ENCODE results near the gene MICAL2. TPM values are rescaled to one million over a fixed set of nuclear protein-coding genes. Genes with fewer than 3 reads are reported as not detected.
A peak's percentile ranks its signal among the peaks of the same experiment; 100 is the strongest.

MICAL2 gene
- total and polyA plus RNA-seq, 2 of the 13 experiments (the other 11 are each of a cell fraction or from before 2014, with no cell fraction given), result 0.78 to 1.1 TPM

DNA sequence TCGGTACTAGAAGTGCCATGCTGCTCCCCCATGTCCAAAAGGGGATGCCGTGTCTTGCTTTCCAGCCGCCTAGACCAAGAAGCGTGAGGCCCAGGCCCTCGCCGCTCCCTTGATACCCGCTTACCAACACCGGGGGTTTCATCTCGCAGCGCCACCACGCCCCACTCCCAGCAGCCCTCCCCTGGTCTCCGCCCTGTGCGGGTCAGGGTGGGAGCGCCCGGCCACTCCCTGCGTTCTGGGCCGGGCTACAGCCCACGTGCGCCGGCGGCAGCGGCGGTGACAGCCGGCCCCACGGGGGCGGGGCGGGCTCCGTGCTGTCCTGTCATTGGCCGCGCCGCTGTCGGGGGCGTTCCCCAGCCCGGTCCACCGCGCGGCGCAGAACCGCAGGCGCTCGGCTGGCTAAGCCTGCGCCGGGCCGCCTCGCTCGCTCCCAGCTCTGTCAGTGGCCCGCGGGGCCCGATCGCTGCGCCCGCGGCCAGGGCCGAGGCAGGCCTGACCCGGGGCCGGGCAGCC lies at the start of gene MICAL2 (continued):
- TF ChIP-seq, protein P1, sequence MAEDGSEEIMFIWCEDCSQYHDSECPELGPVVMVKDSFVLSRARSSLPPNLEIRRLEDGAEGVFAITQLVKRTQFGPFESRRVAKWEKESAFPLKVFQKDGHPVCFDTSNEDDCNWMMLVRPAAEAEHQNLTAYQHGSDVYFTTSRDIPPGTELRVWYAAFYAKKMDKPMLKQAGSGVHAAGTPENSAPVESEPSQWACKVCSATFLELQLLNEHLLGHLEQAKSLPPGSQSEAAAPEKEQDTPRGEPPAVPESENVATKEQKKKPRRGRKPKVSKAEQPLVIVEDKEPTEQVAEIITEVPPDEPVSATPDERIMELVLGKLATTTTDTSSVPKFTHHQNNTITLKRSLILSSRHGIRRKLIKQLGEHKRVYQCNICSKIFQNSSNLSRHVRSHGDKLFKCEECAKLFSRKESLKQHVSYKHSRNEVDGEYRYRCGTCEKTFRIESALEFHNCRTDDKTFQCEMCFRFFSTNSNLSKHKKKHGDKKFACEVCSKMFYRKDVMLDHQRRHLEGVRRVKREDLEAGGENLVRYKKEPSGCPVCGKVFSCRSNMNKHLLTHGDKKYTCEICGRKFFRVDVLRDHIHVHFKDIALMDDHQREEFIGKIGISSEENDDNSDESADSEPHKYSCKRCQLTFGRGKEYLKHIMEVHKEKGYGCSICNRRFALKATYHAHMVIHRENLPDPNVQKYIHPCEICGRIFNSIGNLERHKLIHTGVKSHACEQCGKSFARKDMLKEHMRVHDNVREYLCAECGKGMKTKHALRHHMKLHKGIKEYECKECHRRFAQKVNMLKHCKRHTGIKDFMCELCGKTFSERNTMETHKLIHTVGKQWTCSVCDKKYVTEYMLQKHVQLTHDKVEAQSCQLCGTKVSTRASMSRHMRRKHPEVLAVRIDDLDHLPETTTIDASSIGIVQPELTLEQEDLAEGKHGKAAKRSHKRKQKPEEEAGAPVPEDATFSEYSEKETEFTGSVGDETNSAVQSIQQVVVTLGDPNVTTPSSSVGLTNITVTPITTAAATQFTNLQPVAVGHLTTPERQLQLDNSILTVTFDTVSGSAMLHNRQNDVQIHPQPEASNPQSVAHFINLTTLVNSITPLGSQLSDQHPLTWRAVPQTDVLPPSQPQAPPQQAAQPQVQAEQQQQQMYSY (CRISPR knock-in tag; IDR thresholded peaks at IDR 0.05), result no peak
- TF ChIP-seq SMARCE1 (IDR thresholded peaks at IDR 0.05; ENCODE audit: borderline replicate concordance), result no peak
- TF ChIP-seq TBX3 (IDR thresholded peaks at IDR 0.05; ENCODE audit: borderline replicate concordance), result no peak
- TF ChIP-seq, protein P2, sequence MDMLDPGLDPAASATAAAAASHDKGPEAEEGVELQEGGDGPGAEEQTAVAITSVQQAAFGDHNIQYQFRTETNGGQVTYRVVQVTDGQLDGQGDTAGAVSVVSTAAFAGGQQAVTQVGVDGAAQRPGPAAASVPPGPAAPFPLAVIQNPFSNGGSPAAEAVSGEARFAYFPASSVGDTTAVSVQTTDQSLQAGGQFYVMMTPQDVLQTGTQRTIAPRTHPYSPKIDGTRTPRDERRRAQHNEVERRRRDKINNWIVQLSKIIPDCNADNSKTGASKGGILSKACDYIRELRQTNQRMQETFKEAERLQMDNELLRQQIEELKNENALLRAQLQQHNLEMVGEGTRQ (IDR thresholded peaks at IDR 0.05; ENCODE audit: low read depth, low read length), result 0 out of 2 replicates have a peak, but pooled peaks have one; percentile 15
- TF ChIP-seq, protein P2 (CRISPR knock-in tag; IDR thresholded peaks at IDR 0.05; ENCODE audit: borderline replicate concordance), result no peak
- no peak for TF ChIP-seq ZNF333 (CRISPR knock-in tag; IDR thresholded peaks at IDR 0.05; ENCODE audit: borderline replicate concordance)
- TF ChIP-seq, protein P3, sequence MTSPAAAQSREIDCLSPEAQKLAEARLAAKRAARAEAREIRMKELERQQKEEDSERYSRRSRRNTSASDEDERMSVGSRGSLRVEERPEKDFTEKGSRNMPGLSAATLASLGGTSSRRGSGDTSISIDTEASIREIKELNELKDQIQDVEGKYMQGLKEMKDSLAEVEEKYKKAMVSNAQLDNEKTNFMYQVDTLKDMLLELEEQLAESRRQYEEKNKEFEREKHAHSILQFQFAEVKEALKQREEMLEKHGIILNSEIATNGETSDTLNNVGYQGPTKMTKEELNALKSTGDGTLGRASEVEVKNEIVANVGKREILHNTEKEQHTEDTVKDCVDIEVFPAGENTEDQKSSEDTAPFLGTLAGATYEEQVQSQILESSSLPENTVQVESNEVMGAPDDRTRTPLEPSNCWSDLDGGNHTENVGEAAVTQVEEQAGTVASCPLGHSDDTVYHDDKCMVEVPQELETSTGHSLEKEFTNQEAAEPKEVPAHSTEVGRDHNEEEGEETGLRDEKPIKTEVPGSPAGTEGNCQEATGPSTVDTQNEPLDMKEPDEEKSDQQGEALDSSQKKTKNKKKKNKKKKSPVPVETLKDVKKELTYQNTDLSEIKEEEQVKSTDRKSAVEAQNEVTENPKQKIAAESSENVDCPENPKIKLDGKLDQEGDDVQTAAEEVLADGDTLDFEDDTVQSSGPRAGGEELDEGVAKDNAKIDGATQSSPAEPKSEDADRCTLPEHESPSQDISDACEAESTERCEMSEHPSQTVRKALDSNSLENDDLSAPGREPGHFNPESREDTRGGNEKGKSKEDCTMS (CRISPR knock-in tag; conservative IDR thresholded peaks at IDR 0.05), result no peak
- no peak for TF ChIP-seq HHEX (CRISPR knock-in tag; IDR thresholded peaks at IDR 0.05)
- no peak for TF ChIP-seq ZEB1 (IDR thresholded peaks at IDR 0.05; ENCODE audit: insufficient replicate concordance, low read depth)
- no peak for TF ChIP-seq PAX8 (CRISPR knock-in tag; IDR thresholded peaks at IDR 0.05; ENCODE audit: borderline replicate concordance)
- no peak; the same call in 1 of the 2 replicates for TF ChIP-seq FOXC1 (CRISPR knock-in tag; IDR thresholded peaks at IDR 0.05; ENCODE audit: borderline replicate concordance)
- TF ChIP-seq SMAD1 (CRISPR knock-in tag; IDR thresholded peaks at IDR 0.05; ENCODE audit: borderline replicate concordance, low read depth), result no peak
- peak; percentile 90 for TF ChIP-seq SAP130 (CRISPR knock-in tag; IDR thresholded peaks at IDR 0.05; ENCODE audit: low read depth)
- TF ChIP-seq, protein P4, sequence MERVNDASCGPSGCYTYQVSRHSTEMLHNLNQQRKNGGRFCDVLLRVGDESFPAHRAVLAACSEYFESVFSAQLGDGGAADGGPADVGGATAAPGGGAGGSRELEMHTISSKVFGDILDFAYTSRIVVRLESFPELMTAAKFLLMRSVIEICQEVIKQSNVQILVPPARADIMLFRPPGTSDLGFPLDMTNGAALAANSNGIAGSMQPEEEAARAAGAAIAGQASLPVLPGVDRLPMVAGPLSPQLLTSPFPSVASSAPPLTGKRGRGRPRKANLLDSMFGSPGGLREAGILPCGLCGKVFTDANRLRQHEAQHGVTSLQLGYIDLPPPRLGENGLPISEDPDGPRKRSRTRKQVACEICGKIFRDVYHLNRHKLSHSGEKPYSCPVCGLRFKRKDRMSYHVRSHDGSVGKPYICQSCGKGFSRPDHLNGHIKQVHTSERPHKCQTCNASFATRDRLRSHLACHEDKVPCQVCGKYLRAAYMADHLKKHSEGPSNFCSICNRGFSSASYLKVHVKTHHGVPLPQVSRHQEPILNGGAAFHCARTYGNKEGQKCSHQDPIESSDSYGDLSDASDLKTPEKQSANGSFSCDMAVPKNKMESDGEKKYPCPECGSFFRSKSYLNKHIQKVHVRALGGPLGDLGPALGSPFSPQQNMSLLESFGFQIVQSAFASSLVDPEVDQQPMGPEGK (CRISPR knock-in tag; IDR thresholded peaks at IDR 0.05), result peak; percentile 49; the same call in 1 of the 2 replicates
